NCI-H2196 (cell line): ENCODE data around the gene PTH1R.

Experiments used
- DNase-seq: peaks from one replicate; lab custom pipeline; 2025; ENCODE audit not compliant: unreplicated experiment; lab: John Stamatoyannopoulos, UW

PTH1R gene

GRCh38 chr3:46927718-46928073, 50.2 kb downstream of the PTH1R start:
- DNase-seq: no peak

DNA sequence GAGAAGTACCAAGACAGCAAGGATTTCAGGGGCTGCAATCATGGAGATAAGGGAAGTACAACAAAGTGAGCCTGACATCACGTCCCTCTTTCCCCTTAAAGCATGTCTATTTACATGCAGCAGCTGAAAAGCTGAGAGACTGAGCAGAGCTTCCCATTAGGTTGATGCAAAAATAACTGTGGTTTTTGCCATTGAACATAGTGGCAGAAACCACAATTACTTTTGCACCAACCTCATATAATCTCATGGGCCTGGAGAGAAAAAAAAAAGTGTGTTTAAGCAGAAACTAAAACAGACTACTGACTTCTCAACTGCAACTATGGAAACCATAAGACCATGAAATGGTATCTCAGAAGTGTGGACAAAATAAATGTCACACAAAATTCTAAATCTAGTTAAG, 50.8 kb downstream of the PTH1R start:
- DNase-seq: no peak

GRCh38 chr3:46929324-46929723, 51.8 kb downstream of the PTH1R start:
- DNase-seq: no peak

DNA sequence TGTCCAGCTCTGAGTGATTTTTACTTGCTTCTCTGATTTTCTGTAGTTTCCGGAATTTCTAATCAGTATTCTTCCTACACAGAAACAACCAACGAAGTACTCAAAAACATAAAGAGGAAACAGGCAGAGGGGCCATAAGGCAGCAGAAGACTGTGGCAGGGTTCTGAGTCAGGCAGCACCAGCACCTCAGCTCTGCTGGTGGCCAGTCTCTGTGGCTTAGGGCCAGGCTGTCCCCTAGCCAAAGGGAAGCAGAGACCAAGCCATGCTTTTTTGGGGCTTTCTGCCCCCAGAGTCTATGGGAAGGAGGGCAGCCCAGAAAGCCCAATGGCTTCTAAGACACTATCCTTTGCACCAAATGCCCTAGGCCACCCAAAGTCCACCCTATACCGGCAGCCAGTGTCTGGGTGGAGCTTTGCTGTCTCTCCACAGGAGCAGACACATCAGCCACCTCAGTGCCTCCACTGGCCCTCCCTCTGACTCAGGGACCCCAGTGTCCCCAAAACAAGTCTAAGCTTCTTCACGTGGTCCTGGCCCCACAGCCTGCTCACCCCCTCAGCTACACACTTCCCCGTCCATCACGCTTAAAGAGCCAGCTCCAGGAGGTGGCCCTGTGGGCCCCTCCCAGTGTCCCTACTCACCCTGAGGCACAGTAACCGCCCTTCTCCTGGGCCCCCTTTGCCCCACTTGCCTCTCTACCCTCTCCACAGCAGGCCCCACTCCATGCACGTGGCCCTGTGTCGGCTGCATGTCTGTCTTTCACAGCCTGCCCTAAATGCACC, 52.8 kb downstream of the PTH1R start:
- DNase-seq: no peak

- no peak for DNase-seq
These were observed 53.5 kb downstream of the PTH1R start for GRCh38 chr3:46930945-46931403.

DNA sequence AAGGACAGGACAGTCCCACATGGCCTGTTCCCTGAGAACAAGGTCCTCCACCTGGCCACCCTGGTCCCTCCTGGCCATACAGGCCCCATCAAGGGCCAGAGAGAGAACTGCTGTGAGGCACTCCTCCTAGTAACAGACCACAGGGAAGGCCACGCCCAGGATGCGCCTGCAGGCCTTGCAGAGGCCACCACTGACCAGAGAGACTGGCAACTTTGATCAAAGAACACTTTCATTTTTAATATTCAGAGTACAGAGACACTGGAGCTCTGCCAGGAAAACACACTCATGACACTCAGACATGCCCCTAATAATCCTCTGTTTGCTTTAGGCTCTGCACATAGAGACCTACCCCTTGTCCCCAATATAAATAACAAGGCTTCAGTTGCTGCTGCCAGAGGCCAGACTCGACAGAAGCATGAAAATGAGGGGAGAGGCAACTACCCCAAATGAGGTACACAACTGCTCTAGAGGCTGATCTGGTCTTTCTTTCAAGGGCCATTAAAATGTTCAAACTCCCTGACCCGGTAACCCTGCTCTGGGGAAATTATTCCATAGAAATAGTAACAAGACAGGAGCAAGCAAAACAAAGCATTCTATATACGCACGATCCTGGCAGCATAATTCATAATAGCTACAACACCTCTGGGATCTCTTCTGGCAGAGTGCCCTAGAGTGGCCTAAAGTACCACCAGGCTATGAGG, 54.3 kb downstream of the PTH1R start:
- peak; percentile 3 for DNase-seq

DNA sequence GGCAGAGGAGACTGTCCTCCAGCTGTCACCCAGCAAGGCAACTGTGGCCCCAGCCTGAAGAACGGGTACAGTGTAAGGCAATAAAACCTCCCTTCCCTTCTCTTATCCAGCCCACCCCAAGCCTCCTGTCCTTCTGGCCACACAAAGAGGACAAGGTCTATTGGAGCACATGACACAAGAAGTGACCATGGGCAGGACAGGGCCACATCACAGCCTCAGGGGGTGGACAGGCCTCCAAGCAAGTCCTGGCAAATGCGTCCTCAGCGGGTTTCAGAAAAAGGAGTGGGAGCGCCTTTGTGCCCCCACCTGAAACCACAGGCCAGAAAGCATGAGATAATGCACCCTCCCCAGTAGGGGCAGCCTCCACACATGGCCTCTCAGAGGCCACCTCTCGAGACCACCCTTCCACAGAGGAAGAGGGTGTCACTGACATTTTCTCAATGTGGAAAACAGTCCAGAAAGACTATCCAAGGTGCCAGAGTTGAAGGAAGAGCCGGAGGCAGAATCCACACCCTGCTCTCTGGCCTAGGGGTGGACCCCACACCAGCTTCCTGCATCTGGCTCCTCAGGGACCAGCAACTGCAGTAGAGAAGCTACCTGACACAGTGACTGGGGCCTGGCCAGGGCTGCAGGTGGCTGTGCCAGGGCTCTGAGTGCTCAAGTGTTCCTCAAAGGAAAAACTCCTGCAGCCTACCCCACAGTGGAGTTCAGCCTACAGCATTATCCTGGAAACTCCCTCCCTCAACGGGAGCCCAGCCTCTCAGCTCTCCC, 55.1 kb downstream of the PTH1R start:
- no peak for DNase-seq

DNA sequence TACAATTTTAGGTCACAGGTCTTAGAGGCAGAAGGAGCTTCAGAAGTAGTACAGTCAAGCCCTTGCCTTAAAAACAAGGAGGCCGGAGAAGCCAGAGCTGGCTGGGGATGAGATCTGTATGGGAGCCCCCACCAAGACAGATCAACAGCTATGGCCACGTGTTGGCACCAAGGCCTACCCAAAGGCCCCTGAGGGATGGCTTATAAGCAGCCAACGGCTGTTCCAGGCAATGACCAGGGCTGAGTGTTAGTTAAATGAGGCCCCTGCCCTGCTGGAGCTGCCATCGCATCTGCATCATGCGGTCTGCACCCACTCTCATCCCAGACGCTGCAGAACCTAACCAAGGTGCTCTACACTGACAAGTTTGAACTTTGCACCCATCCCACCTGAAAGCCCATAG, 55.7 kb downstream of the PTH1R start:
- no peak for DNase-seq

DNA sequence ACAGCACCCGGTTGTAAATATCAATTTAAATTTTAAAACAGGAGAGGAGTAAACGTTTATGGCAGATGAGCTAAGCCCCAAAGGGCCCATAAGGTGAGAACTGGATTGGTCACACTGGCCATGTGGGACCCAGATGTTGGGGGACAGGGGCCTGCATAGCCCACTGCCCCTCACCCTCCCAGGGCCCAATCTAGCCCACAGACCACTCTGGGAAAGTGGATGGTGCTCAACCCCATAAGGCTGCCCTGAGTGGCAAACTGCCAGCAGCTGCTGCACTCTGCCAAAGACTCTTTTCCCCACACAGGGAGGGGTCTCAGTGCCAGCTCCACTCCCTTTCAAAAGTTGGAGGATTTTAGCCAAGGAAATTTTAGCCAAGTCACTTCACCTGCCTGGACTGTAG, 56.6 kb downstream of the PTH1R start:
- no peak for DNase-seq

GRCh38 chr3:46934498-46935167, 57.1 kb downstream of the PTH1R start:
- peak; percentile 4 for DNase-seq

- peak; percentile 34 for DNase-seq
These were observed 57.8 kb downstream of the PTH1R start for GRCh38 chr3:46935168-46935858.

- DNase-seq: no peak
These were observed 58.6 kb downstream of the PTH1R start for GRCh38 chr3:46935989-46936558.

DNA sequence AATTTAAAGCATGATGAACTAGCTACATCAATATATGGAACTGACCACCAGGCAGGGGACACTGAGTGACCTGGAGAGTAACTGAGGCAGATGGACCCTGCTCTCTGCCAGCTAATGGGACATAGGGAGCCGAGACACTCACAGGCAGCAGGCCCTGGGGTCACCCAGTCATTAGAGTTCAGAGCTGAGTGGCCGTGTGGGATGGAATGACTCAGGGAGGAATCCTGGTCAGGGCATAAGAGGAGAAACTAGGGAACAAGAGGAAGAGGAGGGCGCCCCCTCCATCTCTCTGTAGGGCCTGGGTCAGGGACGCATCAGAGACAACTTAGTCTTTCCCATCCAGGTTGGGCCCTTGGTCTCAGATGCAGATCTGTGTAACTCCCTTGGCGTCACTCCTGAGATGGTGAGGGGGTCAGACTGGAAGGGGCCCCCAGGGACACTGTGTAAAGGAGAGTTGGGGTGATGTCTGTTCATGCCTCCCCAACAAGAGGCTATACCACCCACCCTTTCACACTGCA, 59.3 kb downstream of the PTH1R start:
- no peak for DNase-seq

DNA sequence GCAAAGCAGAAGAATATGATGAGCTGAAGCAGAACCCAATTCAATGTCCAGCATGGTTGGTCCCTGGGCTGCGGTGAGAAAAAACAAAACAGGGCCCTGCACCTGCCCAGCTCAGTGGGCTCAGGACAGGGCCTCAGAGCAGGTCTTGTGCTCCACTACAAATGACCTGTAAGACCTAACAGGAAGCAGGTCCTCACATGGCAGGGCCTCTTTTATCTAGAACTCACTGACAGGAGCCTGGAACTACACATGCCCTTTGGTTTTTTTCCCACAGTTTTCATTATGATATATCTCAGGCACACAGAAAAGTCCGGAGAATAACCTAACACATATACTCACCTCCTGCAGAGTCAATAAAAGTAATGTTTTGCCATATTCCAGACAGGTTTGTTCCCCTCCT, 60.6 kb downstream of the PTH1R start:
- DNase-seq: no peak

DNA sequence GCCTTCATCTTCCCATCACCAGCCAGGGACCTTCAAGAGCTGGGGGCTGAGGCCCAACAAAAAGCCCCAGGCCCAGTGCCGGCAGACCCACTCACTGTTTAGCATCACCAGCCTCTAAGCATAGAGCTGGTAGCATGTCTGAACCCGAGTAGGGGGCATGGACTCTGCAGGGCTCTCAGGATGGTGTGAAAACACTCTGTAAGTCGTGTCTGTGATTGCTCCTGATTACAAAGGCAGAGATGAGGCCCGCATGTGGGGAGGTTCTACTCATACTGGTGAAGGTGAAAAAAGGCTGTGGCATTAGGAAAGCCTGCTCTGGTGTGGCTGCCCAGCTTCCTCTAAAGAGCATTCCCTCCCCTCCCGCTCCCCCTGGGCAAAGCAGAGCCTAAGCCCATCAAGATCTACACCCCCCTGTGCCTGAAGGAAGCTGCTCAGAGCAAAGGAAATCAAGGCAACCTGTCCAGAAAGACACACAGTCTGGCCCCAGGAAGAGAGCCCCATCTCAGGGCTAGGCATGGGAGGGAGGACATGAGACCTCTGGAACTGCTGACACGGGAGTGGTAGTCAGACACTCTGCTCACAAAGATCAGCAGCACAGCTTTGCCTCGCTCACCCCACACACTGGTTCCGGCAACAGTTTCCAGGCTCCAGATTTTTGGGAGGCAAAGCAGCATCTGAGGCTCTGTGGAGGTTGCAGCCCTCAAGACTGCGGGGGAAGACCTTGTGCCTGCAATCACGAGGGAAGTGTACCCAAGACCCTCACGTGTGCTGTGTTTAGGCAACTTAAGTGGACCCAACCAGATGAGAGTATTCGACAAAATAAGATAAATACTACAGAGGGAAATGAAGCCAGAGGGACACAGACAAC, 62.3 kb downstream of the PTH1R start:
- no peak for DNase-seq

- DNase-seq: no peak
These were observed 64.6 kb downstream of the PTH1R start for GRCh38 chr3:46942076-46942475.

- no peak for DNase-seq
These were observed 65.1 kb downstream of the PTH1R start for GRCh38 chr3:46942481-46943236.
